NCI-H1694 (cell line): ENCODE data around the gene HOXA6.

ENCODE experiments used
- DNase-seq: peaks from one replicate; lab custom pipeline; 2025; lab: John Stamatoyannopoulos, UW

HOXA6 gene

DNA sequence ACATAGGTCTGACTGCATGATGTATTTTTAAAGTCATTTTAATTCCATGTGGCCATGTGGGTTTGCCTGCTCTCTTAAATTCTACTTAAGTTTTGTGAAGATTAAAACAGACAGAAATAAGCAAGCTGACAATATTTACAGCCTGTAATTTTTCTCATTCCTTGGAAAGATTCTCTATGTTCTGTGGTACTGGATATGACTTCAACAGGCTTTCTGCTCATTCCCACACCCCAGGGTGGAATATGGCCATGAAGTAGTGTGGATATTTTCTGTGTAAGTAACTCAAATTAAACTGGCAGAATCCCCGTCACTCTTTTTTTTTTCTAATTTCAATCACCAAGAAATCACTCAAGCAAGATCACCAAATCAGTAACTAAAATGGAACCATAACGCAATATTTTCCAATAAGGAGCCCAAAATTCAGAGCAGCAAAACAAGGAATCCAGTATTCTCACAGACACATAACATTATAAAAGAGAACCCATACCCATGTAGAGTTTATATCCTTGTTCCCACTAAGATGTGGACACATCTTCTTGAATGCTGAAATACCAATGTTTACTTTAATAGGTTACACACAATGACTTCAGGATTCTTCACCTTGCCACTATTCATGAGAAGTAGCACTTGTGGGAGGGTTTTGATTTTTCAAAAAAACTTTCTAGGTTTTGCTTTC, 9.8 kb downstream of the HOXA6 start:
- DNase-seq, result no peak

DNA sequence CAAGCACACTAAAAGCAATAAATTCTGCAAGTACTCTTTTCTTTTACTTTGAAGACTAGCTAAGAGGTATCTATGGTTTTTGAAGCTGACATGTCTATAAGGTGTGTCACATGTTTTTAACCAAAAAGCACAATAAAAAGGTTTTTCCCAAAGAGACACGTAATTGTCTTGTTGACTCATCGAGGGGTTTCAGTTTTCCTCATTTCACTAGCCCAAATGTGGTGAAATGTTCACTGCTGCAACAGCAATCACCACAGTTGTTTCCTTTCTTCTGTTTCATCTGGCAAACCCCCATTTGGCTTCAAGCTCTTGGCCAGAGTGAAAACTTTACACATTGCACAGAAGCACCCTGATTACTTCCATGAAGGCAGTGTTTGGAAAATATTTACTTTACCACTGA, 13.2 kb downstream of the HOXA6 start:
- DNase-seq, result no peak

DNA sequence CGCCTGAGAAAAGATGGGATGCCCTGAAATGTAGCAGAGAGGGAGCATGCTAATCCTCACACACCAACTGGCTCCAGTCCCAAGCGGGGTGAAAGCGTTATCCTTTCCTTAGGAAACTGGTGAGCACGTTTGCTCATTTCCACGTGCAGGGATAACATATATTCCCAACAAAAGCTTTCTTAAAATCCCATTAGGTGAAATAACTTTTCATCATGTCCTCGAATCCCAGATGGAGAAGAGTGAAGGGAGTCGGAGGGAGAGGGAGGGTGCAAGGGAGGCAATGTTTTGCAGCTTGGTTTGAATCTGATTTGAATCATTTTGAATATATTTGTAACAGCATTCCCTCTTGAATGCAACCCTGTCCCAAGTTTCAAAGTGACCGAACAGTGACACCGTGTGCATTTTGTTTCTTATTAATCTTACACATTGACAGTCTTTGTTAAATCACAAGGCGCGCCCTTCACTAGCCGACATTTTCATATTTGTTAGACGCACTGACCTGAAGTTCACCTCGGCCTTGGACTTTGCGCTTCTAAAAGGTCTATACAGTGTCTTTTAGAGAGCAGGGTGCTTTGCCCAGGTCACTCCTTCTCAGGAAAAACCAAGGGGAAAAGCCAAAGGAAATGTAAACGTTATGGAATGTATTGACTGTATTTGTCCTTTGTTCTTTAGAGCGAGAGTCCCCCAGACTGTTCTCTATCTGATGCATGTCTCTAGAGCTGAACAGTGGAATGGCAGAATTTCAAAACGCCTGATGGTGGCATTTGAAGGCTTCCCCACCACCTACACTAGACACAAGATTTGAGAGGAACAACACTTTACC, 14.0 kb downstream of the HOXA6 start:
- DNase-seq, result no peak

DNA sequence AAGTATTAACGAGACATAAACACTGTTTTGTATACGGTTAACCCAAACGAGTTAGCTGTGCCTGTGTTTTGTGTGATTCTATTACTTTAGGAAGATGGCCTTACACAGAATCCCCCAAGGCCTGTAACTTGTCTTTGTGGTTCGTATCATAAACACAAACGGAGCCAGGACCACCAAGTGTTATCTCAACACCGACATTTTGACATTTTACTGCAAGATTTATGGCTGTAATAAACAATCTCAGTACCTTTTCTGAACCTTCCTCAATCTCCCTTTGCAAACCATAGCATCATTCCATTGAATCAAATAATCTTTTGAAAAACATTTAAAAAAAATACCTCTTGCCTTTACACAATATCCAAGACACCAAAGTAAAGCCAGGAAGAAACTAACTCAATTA, 14.6 kb downstream of the HOXA6 start:
- no peak for DNase-seq

DNA sequence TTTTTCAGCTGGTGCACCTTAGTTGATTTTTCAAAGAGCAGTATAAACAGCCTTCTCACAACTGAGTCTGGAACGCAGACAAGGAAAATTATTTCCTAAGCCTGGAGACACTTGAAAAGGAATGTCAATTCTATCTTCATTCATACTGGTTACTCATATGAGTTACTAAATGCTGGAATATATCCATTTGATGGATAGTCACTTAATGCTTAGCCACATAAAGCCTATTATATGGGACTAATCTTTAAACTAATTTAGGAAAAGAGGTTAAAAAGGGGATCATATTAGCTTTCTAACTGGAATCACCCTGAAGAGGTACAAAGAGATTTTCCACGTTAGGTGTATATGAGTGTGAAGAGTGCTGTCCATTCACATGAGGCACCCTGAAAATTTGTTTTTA, 15.4 kb downstream of the HOXA6 start:
- no peak for DNase-seq

DNA sequence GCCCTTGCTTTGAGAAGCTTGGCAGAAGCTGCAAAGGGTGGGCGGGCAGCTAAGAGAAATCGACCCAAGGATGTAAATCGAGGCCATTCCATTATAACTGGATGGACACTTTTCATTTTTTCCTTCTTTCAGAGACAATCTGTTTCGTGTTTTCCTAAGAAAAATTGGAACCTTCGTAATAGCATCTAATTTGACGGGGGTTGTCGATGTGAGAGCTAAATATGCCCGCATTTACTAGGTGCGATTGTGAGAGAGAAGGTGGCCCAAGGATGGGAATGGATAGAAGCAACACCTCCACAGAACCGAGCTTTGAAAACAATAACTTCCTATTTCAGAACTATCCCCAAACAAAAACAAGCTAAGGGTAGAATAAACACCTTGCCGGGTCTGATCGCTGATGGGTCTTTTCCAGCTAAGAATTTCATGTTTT, 16.2 kb downstream of the HOXA6 start:
- DNase-seq, result no peak

DNA sequence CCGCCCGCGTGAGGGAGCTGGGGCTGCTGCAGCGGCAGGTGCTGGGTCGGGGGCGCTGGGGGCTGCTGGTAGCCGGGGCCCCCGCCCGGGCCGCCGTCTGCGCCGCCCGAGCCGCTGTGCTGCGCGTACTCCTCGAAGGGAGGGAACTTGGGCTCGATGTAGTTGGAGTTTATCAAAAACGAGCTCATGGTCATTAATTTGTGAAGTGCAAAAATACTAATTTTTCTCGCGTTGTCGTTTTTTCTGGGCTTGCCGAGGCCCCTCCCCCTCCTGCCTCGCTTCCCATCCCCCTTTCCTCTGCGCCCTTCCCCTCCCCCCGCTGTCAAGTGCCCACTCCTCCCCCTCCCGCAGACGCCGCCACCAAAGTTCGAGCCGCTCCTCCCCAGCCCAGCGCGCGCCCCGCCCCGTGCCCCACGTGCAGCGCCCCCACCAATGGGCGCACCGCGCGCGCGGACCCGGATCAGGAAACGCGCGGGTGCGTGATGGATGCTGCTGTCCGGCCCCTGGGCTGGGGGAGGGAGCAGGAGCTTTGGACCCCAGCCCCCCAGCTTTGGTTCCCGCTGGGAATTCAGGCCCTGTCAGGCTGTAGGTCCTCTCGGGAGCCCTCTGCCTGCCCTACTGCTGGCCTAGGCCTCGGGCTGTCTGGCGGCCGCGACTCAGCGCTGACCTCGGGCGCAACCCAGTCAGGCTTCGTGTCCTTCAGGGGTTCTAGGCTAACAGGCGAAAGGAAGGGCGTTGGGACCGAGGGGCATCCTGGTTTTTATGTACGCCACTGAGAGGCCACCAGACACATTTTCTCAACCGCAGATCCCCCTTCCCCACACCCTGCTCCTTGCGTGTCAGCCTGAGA, 16.8 kb downstream of the HOXA6 start, which contains the start of gene HOXA4:
TSS of gene HOXA4 (minus strand) at position 218 of the 850 bp plus-strand sequence. CDS start at position 194, 24 bp downstream.
- no peak for DNase-seq

DNA sequence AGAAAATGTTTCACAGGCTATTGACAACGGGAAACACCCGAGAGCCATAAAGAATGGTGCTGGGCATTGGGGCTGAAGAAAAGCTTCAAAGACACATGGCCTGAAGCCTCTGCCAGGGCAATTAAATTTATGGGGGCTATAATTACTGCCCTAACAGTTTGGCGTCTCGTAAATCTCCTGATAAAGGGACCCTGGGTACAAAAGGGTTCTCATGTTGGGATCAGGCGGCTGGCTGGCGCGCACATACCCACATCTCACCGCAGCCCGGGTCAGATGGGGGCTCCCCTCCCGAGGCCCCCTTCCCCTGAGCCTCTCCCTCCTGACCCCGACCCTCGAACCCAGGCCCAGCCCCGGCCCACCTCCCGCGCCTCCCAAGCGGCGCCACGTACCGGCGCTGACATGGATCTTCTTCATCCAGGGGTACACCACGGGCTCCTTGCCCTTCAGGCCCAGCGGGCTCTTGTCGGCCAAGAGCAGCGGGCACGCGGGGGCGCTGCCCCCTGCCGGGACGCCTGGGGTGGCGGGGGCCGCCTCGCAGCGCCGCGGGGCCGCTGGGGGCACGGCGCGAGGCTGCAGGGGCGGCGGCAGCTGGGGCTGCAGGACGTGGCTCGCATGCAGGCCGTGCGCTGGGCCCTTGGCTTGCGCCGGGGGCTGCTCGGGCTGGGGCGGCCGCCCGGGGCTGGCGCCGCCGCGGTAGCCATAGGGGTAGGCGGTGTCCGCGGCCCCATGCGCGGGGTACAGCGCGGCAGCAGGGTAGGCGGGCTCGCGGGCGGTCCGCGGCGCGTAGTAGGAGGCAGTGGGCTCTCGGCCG, 17.6 kb downstream of the HOXA6 start:
- DNase-seq, result no peak

DNA sequence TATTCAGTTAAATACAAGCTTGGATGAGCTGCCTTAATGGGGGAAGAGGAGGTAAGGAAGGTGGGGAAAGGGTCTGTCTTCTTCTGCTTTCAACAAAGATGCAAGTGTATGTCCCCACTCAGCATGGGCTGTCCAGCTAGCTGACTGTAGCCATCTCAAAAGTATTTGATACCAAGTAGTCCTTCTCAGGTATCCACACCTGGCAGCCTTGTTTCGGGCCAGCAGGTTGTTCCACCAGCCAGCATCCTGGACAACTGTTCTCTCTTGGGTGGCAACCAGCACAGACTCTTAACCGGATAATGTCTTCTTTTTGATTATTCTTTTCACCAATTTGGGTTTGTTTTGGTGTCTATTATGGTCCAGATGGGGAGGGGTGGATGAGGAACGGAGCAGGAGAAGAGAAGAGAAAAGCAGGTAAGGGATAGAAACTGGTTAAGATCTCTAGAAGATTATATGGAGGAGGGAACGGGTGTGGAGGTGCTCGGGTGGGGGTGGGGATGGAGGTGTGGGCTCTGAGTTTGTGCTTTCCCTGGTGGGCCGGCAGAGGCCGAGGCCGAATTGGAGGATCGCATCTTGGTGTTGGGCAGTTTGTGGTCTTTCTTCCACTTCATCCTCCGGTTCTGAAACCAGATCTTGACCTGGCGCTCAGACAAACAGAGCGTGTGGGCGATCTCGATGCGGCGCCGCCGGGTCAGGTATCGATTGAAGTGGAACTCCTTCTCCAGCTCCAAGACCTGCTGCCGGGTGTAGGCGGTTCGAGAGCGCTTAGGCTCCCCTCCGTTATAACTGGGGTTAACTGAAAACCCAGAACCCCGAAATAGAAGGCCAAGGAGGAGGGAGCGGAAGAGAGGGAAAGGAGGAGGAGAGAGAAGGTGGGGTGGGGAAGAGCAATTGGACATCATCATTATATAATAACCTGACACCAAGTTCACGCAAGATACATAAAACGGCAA, 18.5 kb downstream of the HOXA6 start:
- no peak for DNase-seq

DNA sequence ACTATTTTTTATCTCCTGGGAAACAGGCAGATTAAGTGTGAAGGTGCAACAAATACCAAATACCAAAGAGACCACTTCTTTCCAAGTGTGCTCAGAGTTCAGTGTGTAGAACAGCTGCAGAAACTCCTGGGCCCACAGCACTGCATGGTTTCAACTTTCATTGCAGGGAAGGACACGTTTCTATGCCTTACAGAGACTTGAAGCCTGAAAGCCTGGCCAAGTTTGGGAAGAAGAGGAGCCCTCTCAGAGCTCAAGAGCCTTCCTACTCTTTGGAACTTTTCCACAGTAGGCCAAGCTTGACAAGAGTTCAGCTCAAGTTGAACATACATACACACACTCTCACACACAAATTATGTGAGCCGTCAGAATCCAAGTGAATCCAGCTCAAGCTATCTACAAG, 19.5 kb downstream of the HOXA6 start:
- no peak for DNase-seq

DNA sequence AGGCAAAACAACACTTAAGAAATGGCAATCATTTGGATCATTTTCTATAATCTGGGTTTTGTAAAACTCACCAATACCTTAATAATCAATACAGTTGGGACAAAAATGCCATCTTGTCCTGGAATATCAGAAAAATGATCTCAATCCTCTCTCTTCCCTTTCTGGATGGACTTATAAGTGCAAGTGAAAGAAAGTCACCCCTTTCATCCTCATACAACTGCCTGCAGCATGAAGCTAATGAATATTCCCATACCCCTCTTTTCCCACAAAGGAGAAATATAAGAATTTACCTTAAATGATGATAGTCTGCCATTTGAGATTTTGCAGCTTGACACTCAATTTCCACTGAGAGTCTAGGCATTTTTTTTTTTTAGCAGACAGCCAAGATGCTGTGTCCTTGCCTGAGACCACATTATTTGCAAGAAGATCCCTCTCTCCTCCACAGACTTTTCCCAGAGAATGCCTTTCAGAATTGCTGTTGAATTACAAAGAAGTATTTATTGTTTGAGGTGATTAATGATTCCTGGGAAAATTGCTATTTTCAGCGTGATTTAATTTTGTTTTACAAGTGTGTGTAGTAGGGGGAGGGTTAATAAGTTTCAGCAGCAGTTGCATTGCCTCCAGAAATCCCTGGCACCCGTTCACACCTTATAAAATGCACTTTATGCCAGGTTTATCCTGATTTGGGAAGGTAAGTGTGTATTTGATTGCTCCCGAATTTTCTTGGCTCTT, 20.8 kb downstream of the HOXA6 start:
- no peak for DNase-seq

DNA sequence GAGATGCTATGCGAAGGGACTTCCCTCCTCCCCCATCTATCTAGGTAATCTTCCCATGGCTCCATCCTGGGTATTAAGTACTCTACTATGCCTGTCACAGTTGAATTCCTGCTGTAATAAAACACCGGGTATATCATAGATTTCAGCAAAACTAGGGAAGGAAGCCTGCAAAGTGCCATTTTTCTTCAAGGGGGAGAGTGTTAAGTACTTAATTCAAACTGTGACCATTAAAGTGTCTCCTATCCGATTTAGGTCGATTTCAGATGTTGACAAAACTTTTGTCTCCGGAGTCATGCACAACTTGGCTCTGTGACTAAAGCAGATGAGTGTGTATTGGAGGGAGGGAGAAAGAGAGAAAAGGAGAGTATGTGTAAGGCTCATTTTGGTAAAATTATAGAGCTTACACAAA, 21.6 kb downstream of the HOXA6 start:
- no peak for DNase-seq

DNA sequence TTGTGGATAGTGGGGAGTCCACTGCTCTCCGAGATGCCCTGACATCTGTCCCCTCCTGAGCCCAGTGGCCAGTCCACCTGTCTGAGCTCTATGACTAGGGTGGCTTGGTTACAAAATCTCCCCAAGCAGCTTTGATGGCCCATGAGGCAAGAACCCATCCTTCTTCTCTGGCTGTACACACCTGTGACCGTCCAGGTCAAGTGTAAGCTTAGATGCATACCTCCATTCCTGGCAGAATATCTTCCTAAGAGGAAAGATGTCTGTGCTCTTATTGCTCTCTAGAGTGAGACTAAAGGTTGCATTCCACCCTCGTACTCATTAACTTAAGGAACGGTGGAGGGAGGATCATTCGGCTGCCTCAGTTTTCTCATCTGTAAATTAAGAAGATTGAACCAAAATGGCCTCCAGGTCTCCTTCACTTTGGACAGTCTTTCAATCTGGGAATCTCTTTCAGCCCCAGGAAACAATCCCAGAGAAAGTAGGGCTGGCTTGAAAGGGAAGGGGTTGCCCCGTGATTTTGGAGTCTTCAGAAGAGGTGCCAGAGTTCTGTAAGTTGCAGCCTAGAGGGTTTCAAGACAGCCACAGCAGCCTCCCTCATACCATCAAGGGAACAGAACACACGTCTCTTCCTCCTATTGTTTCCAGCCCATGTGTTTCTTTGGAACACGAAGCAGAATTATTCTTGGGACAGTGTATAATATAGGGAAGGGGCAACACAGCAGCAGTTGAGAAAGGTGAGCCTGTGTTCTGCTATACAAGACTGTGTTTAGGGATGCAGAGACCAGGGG, 22.5 kb downstream of the HOXA6 start:
- no peak for DNase-seq

DNA sequence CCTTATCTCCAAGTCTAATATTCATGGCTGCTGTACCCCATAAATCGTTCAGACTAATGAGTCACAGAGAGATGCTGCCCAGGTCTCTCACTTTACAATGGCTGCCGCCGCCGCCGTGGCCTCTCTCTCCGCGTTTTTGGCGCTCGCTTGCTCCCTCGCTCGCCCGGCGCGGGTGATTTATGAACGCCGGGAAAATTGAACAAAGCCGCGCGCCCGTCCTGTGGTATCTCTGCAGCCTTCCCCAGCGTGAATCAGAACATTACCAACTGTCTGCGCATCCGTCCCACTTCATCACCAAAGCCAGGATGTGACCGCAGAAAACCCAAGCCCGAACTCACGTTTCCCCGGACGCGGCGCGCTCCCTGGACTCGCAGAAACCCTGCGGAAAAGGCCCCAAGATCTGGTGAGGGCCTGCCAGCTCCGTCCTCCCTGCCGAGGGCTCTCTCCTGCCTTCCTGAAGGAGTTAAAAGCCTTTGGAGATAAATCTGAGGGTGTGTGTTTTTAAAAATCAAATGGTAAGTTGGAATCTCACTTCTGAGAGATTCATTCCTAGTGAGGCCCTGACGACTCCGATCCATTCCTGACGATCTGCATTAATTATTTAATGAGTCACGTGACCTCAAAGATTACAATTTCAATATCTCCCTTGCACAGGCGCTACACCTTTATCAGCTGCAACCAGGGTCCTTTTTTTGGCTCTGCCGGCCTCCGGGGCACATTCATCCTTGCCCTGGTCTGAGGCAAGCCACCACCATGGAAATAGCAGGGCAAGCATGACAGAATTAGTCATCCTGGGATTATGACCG, 23.3 kb downstream of the HOXA6 start:
- DNase-seq, result no peak

DNA sequence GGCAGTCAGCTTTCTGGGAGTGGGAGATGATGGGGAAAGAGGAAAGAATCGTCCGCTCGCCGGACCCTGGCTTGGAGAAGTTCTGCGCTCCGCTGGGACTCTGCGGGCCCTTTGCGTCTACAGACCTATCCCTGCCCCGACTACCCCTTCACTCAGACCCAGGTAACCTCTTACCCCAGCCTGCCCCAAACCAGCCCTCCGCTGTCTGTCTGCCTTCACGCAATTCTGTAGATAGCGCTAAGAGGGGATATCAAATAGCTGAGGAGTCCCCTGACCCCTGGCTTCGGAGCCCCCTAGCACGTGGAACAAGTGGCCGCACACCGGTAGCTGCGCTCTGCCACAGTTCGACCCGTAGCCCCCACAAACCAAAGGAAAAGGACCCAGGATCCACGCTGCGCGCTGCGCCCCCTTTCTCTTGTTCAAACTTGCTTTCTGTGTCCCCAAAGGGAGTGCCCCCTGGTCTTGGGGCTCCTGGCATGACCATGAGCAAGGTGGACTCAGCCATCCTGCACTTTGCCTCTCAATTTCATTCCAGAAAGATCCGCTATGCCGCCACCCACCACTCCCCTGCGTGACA, 24.0 kb downstream of the HOXA6 start:
- no peak for DNase-seq

DNA sequence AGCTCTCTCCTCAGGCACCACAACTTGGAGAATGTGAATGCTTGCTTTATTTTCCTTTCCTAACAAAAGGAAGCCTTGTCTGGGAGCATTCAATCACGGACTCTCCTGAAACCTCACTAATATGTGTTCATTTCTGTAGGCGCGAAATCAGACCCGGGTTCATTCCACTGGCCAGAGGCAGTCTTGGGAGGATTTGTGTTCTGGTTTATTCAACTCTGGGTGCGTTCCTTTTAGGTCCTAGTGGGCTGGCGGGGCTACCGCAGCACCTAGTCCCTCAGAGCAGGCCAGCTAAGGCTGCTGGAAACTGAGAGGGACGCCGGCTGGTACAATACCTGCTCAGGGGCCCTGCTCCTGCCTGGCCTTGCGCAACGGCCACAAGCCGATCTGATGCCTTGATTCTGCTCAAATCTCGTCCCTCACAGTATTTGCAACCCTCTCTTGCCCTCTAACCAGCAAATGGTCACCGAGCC, 24.5 kb downstream of the HOXA6 start:
- no peak for DNase-seq

DNA sequence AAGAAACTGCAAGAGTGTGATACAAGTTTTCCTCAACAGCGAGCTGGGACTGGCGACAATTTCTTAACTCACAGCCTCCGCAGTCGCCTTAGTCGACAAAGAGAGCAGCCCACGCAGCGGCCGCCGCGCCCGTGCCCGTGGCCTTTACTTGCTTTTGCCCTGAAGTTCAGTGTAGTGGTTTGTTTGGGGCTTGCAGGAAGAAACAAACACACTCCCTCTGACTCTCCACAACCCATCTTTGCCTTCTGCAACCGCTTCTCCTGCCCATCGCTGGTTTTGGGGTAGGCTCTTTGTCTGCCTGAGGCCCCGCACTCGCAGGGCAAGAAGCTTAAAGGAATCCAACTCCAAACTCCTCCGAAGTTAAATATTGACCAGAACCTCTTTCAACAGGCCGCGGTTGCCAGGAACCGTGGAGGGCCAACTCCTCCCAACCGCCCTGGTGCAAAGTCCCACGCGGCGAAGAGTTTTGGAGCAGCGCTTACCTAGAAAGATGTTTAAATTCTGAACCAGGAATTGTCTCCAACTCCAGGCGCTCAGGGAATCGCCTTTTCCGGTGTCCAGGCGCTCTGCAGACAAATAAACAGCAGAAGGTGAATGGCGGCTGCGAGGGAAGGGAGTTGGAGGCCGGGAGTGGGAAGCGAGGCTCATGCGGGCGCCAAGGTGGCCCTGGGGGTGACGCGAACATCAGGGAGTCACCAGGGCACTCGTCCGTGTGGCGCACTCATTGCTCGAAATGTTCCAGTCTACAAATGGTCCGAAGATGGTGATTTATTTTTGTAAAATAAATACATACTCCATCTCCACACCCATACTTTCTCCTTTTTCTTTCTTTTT, 25.3 kb downstream of the HOXA6 start:
- DNase-seq, result no peak
